ENCODE data around the gene ERC2.
A peak's percentile ranks its signal among the peaks of the same experiment; 100 is the strongest.

ERC2 gene

GRCh38 chr3:55617385-55617784, 850.9 kb downstream of the ERC2 start:
- no peak for DNase-seq (ENCODE audit: low spot score)

GRCh38 chr3:55616803-55617202, 851.5 kb downstream of the ERC2 start:
- DNase-seq (ENCODE audit: low spot score): no peak

- DNase-seq (ENCODE audit: low spot score): no peak
Measured at GRCh38 chr3:55615694-55616295, 852.5 kb downstream of the ERC2 start.

GRCh38 chr3:55615039-55615693, 853.1 kb downstream of the ERC2 start:
- no peak for DNase-seq (ENCODE audit: low spot score)

GRCh38 chr3:55611121-55611520, 857.1 kb downstream of the ERC2 start:
- DNase-seq (ENCODE audit: low spot score): no peak

GRCh38 chr3:55609230-55609827, 858.9 kb downstream of the ERC2 start:
- DNase-seq (ENCODE audit: low spot score): no peak

- no peak for DNase-seq (ENCODE audit: low spot score)
Measured at GRCh38 chr3:55608301-55608937, 859.8 kb downstream of the ERC2 start.

GRCh38 chr3:55607844-55608243, 860.4 kb downstream of the ERC2 start:
- peak; percentile 13 for DNase-seq (ENCODE audit: low spot score)

GRCh38 chr3:55607175-55607574, 861.1 kb downstream of the ERC2 start:
- DNase-seq (ENCODE audit: low spot score): no peak

- no peak for DNase-seq (ENCODE audit: low spot score)
Measured at GRCh38 chr3:55605443-55606236, 862.6 kb downstream of the ERC2 start.

- DNase-seq (ENCODE audit: low spot score): peak; percentile 55
Measured at GRCh38 chr3:55604846-55605245, 863.4 kb downstream of the ERC2 start.

GRCh38 chr3:55604402-55604801, 863.9 kb downstream of the ERC2 start:
- peak; percentile 38 for DNase-seq (ENCODE audit: low spot score)

- no peak for DNase-seq (ENCODE audit: low spot score)
Measured at GRCh38 chr3:55601366-55602080, 866.7 kb downstream of the ERC2 start.

- no peak for DNase-seq (ENCODE audit: low spot score)
Measured at GRCh38 chr3:55598224-55598623, 870.0 kb downstream of the ERC2 start.

GRCh38 chr3:55597641-55598040, 870.6 kb downstream of the ERC2 start:
- no peak for DNase-seq (ENCODE audit: low spot score)

- no peak for DNase-seq (ENCODE audit: low spot score)
Measured at GRCh38 chr3:55596212-55596611, 872.1 kb downstream of the ERC2 start.

GRCh38 chr3:55595420-55595819, 872.8 kb downstream of the ERC2 start:
- DNase-seq (ENCODE audit: low spot score): no peak

GRCh38 chr3:55592572-55592971, 875.7 kb downstream of the ERC2 start:
- peak; percentile 12 for DNase-seq (ENCODE audit: low spot score)

- no peak for DNase-seq (ENCODE audit: low spot score)
Measured at GRCh38 chr3:55591888-55592287, 876.4 kb downstream of the ERC2 start.

- DNase-seq (ENCODE audit: low spot score): no peak
Measured at GRCh38 chr3:55588146-55588765, 880.0 kb downstream of the ERC2 start.

GRCh38 chr3:55585856-55586255, 882.4 kb downstream of the ERC2 start:
- DNase-seq (ENCODE audit: low spot score): no peak
